ENCODE measurements around the gene SPINK8. TPM values are rescaled to one million over a fixed set of nuclear protein-coding genes. Genes with fewer than 3 reads are reported as not detected.

SPINK8 gene
- total RNA-seq (2022; extraction: Qiagen RNA extraction; ENCODE audit: low read depth): not detected in 5 replicates

DNA sequence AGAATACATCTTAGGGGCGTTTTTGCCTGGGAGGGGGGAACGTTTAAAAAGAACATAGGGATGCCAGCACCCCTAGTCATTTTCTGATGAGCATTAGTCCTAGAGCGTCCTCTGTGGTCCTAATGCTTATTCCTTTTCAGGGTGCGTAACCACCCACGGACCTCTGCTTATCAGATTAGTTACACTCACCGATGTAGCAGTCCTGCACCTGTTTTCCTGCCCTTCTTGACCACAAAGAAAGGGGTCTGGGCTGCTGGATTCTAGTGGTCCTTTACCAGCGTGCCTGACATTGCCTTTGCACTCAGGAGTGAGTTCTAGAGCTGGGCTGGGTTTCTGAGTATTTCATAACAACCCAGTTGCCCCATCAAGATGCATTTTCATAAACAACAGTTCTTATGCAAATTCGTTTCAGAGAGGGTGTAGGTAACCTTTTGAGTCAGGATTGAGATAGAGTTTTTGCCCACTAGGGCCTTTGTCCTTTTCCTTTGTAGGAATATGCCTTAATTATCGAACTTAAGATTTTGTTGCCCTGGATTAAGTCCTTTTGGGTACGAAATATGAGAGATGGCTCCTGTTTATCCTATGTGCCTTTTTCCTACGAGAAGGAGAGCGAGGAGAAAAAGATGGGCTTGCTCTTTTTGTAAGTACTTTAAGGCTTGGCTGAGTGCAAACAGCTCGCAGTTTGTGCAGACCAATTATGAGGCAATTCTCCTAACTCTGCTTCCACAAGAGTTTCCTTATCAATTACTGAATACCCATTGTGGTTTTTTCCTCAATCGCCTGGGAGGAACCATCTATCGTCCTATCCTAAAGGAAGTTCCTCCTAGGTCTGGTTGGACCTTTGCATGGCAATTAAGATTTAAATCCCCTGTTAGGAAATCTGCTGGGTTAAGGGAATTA is at the start of gene SPINK8:
SPINK8 (minus strand) TSS at position 316 of the 900 bp plus-strand sequence. CDS start 5,320 bp downstream, outside the sequence.

GRCh38 chr3:48371651-48372376 is 38.4 kb upstream of the SPINK8 start, which contains the start of gene FBXW12:
Gene FBXW12, plus strand, starts transcription at chr3:48372219. Its CDS starts 549 bp downstream, at chr3:48372768.

GRCh38 chr3:48301020-48301799 is 32.3 kb downstream of the SPINK8 start, which contains the start of gene NME6:
Gene NME6, minus strand, starts transcription at chr3:48301367.

Other genes starting within 250 kb of the SPINK8 start
- gene CDC25A, start 145.2 kb downstream of the SPINK8 start, total RNA-seq (2022; extraction: Qiagen RNA extraction; ENCODE audit: low read depth): 10.1 to 12.3 TPM (median 11.0 TPM) in 5 replicates
- gene CAMP, start 110.2 kb downstream of the SPINK8 start, total RNA-seq (2022; extraction: Qiagen RNA extraction; ENCODE audit: low read depth): not detected in 5 replicates
- gene ZNF589, start 92.6 kb downstream of the SPINK8 start, total RNA-seq (2022; extraction: Qiagen RNA extraction; ENCODE audit: low read depth): 2.5 to 2.7 TPM (median 2.5 TPM) in 5 replicates
- 22.7 to 28.0 TPM (median 23.1 TPM) in 5 replicates for gene NME6, start 32.3 kb downstream of the SPINK8 start, total RNA-seq (2022; extraction: Qiagen RNA extraction; ENCODE audit: low read depth)
- not detected in 5 replicates for gene FBXW12, start 38.6 kb upstream of the SPINK8 start, total RNA-seq (2022; extraction: Qiagen RNA extraction; ENCODE audit: low read depth)
- gene PLXNB1, start 96.4 kb upstream of the SPINK8 start, total RNA-seq (2022; extraction: Qiagen RNA extraction; ENCODE audit: low read depth): 10.5 to 16.6 TPM (median 13.2 TPM) in 5 replicates
- 23.5 to 28.7 TPM (median 25.3 TPM) in 5 replicates for gene CCDC51, start 106.5 kb upstream of the SPINK8 start, total RNA-seq (2022; extraction: Qiagen RNA extraction; ENCODE audit: low read depth)
- gene TMA7, start 106.6 kb upstream of the SPINK8 start, total RNA-seq (2022; extraction: Qiagen RNA extraction; ENCODE audit: low read depth): 279 to 403 TPM (median 326 TPM) in 5 replicates
- gene ATRIP, start 113.1 kb upstream of the SPINK8 start, total RNA-seq (2022; extraction: Qiagen RNA extraction; ENCODE audit: low read depth): 7.2 to 9.3 TPM (median 8.8 TPM) in 5 replicates
- gene SHISA5, start 170.5 kb upstream of the SPINK8 start, total RNA-seq (2022; extraction: Qiagen RNA extraction; ENCODE audit: low read depth): 94.9 to 136 TPM (median 129 TPM) in 5 replicates
- gene PFKFB4, start 223.1 kb upstream of the SPINK8 start, total RNA-seq (2022; extraction: Qiagen RNA extraction; ENCODE audit: low read depth): 12.5 to 15.7 TPM (median 13.4 TPM) in 5 replicates
- gene UCN2, start 230.1 kb upstream of the SPINK8 start, total RNA-seq (2022; extraction: Qiagen RNA extraction; ENCODE audit: low read depth): 7.3 to 10.3 TPM (median 8.6 TPM) in 5 replicates

Data from A549 treated with RU486 at 1 μM for 4 hours (cell line).